Smooth muscle cell (in vitro differentiated cells): ENCODE data around the gene RBBP7. TPM values are rescaled to one million over a fixed set of nuclear protein-coding genes. Genes with fewer than 3 reads are reported as not detected.

ENCODE experiments used
- DNase-seq: peaks from one replicate; lab custom pipeline; 2025; ENCODE audit not compliant: unreplicated experiment; lab: John Stamatoyannopoulos, UW
- H2AFZ ChIP-seq: fragments of 200-600 bp; sonication (generic); 2 replicates; pipeline ENCODE4 v1.6.0; 2016; ENCODE audit warnings: antibody characterized with exemption, low read depth, mild to moderate bottlenecking
- H3F3A ChIP-seq: fragments of 200-600 bp; sonication (generic); 2 replicates; pipeline ENCODE4 v1.6.0; 2017; ENCODE audit warnings: antibody characterized with exemption, low read depth
- H3K27ac ChIP-seq: fragments of 200-600 bp; sonication (generic); 2 replicates; pipeline ENCODE4 v1.5.1; 2016; ENCODE audit warnings: low read depth, mild to moderate bottlenecking
- H3K27me3 ChIP-seq: fragments of 200-600 bp; sonication (generic); 2 replicates; pipeline ENCODE4 v1.6.1; 2016; ENCODE audit warnings: low read depth, mild to moderate bottlenecking
- H3K36me3 ChIP-seq: fragments of 200-600 bp; sonication (generic); 2 replicates; pipeline ENCODE4 v1.5.1; 2016; ENCODE audit warnings: low read depth
- H3K4me1 ChIP-seq: fragments of 200-600 bp; sonication (generic); 2 replicates; pipeline ENCODE4 v1.5.1; 2016; ENCODE audit warnings: low read depth
- H3K4me2 ChIP-seq: fragments of 200-600 bp; sonication (generic); 2 replicates; pipeline ENCODE4 v1.6.0; 2016; ENCODE audit warnings: mild to moderate bottlenecking
- H3K4me3 ChIP-seq: fragments of 200-600 bp; sonication (generic); 2 replicates; pipeline ENCODE4 v1.5.1; 2016; ENCODE audit warnings: mild to moderate bottlenecking
- H3K79me2 ChIP-seq: fragments of 200-600 bp; sonication (generic); 2 replicates; pipeline ENCODE4 v1.6.0; 2016; ENCODE audit warnings: low read depth, mild to moderate bottlenecking
- H3K9ac ChIP-seq: fragments of 200-600 bp; sonication (generic); 2 replicates; pipeline ENCODE4 v1.6.0; 2016; ENCODE audit warnings: low read depth
- H3K9me3 ChIP-seq: fragments of 200-600 bp; sonication (generic); replicated peaks from 2 replicates; pipeline ENCODE4 v1.5.1; 2016; ENCODE audit warnings: low read depth
- H4K20me1 ChIP-seq: fragments of 200-600 bp; sonication (generic); 2 replicates; pipeline ENCODE4 v1.6.0; 2016; ENCODE audit warnings: low read depth
- WGBS: methylation state at CpG from one replicate; pipeline ENCODE4 v1.1.7; 2016; ENCODE audit warnings: low lambda C conversion rate; 5-methylcytosine and 5-hydroxymethylcytosine counted together
- polyA plus RNA-seq: library from polyadenylated mRNA; unstranded; fragments of >200 nt; fragmentation: Nextera tagmentation; extraction: Ambion mirVana; gene quantifications from 2 replicates; pipeline ENCODE4 v1.2.1, GENCODE V29; 2016
- total RNA-seq: library from RNA; depleted of rRNA; stranded (reverse); fragments of >200 nt; gene quantifications from 2 replicates; pipeline ENCODE4 v1.2.3, GENCODE V29; 2014
- TF ChIP-seq, protein P1 (sequence below): fragments of 200-600 bp; sonication (generic); IDR thresholded peaks from 2 replicates; pipeline ENCODE4 v1.5.1; 2017; ENCODE audit warnings: borderline replicate concordance, mild to moderate bottlenecking, antibody characterized with exemption; ENCODE audit not compliant: insufficient read depth, poor library complexity, severe bottlenecking

Gene RBBP7
- total and polyA plus RNA-seq, 2 experiments from 2014 or later, result 116 to 147 TPM

DNA sequence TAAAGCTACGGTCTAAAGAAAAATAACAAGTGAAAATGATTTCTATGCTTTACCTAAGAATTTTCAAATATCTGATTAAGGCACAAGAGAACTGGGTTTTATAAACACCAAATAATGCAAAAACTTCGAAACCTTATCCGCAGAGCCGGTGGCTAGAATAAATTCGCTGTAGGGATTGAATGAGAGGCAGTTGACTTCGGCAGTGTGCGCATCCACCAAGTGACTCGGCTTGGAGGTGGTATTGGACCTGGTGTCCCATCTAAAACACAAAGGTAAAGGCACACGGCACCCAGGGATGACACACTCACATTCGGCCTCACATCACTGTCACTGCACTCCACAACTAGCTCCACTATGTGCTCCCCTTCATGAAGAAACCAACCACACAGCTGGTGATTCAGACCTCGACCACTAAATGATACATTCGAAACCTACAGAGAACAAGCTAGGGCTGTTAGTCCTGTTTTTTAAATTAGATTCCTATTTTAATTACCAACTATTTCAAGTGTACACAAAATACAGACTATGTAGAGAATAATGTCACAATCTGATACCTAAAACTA is 17.5 kb downstream of the RBBP7 start:
- Histone ChIP-seq H3K79me2 (peaks cover 46% of the 10 kb centered on the region), H3K9ac (no peak overlapping the region), H3K4me2 (no peak overlapping the region), H3K9me3 (peaks cover 4% of the 10 kb centered on the region), H3K4me1 (no peaks in the 10 kb centered on the region), H3K27me3 (no peaks in the 10 kb centered on the region), H3K27ac (peak overlapping the region; percentile 32), H3K4me3 (no peak overlapping the region), H4K20me1 (peaks cover 20% of the 10 kb centered on the region), H3K36me3 (peaks cover 10% of the 10 kb centered on the region), H2AFZ (no peak overlapping the region), H3F3A (peaks cover 6% of the 10 kb centered on the region)
- 93% methylated on average over 12 of the region's 12 CpGs for WGBS
- TF ChIP-seq, protein P1, sequence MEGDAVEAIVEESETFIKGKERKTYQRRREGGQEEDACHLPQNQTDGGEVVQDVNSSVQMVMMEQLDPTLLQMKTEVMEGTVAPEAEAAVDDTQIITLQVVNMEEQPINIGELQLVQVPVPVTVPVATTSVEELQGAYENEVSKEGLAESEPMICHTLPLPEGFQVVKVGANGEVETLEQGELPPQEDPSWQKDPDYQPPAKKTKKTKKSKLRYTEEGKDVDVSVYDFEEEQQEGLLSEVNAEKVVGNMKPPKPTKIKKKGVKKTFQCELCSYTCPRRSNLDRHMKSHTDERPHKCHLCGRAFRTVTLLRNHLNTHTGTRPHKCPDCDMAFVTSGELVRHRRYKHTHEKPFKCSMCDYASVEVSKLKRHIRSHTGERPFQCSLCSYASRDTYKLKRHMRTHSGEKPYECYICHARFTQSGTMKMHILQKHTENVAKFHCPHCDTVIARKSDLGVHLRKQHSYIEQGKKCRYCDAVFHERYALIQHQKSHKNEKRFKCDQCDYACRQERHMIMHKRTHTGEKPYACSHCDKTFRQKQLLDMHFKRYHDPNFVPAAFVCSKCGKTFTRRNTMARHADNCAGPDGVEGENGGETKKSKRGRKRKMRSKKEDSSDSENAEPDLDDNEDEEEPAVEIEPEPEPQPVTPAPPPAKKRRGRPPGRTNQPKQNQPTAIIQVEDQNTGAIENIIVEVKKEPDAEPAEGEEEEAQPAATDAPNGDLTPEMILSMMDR, result no peak
- no peak for DNase-seq

DNA sequence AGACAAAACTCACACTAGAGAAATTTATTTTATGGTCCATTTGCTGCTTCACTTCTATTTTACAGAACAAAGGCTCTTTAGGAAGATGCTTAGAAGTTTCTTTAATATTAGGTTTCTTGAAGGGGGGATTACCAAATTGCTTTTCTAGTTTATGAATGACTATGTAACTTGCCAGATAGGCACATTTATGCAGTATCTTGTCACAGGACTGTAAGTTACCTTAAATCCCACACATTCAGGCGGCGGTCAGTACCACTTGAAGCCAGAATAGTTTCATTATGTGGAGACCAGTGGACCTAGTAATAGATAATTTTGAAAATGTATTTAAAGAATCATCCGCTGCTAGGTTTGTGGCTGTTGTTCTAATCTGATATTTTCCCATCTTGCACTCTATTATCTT is 18.3 kb downstream of the RBBP7 start:
- Histone ChIP-seq H4K20me1 (peaks cover 20% of the 10 kb centered on the region), H3K9ac (no peak overlapping the region), H3K4me1 (no peaks in the 10 kb centered on the region), H3K4me3 (no peak overlapping the region), H3K27ac (no peak overlapping the region), H3K79me2 (peaks cover 37% of the 10 kb centered on the region), H3K4me2 (no peak overlapping the region), H3K36me3 (peaks cover 4% of the 10 kb centered on the region), H3K27me3 (no peaks in the 10 kb centered on the region), H3K9me3 (peaks cover under 1% of the 10 kb centered on the region), H2AFZ (no peak overlapping the region), H3F3A (no peaks in the 10 kb centered on the region)
- DNase-seq, result no peak
- TF ChIP-seq, protein P1, result no peak
- WGBS, result 97% methylated on average over 3 of the region's 3 CpGs

DNA sequence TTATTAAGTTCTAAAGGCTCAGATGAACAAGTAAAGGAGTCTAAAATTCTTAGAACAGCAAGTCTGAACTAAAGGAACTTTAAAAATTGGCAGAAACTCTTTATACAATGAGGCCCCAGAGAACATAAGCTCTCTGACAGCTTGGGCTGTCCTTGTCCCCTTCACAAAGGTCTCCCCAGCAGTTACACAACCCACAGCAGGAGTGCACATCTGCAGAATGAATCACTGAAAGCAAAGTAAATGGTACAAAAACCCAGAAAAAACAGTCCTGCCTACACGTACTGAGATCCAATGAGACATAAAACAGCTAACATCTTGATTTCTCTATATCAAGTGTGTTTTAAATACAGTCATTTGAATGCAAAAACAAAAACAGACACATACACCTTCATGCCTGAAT is 18.7 kb downstream of the RBBP7 start:
- 69% methylated on average over 1 of the region's 1 CpG for WGBS
- no peak overlapping the region for H3K4me2 ChIP-seq
- DNase-seq, result no peak
- H2AFZ ChIP-seq, result no peak overlapping the region
- H3K4me1 ChIP-seq, result no peaks in the 10 kb centered on the region
- peak overlapping the region; percentile 35 for H3K27ac ChIP-seq
- no peak overlapping the region for H3K9ac ChIP-seq
- H3K9me3 ChIP-seq, result no peaks in the 10 kb centered on the region
- peaks cover under 1% of the 10 kb centered on the region for H3K36me3 ChIP-seq
- TF ChIP-seq, protein P1, result no peak
- no peaks in the 10 kb centered on the region for H3K27me3 ChIP-seq
- no peaks in the 10 kb centered on the region for H3F3A ChIP-seq
- peaks cover 20% of the 10 kb centered on the region for H4K20me1 ChIP-seq
- peaks cover 33% of the 10 kb centered on the region for H3K79me2 ChIP-seq
- H3K4me3 ChIP-seq, result no peak overlapping the region

DNA sequence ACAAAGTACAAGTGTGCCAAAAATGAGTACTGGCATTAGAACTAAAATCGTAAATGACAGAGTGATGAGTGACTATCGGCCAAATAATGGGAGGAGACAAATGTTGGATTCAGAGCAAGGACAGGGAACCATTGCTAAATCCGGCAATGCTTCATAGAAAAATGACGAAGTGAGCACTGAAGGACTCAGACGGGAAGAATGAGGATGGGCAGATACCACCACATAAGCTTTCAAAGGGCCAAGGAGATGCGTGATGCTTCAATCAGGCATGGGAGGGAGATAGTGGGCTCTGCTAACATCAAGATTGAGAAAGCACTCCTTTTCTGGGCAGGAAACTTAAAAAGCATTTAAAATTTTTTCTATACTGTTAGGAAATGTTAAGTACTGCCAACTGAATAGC is 21.6 kb downstream of the RBBP7 start:
- Histone ChIP-seq H3K9me3 (no peaks in the 10 kb centered on the region), H3K4me1 (no peaks in the 10 kb centered on the region), H3K36me3 (peaks cover 16% of the 10 kb centered on the region), H3K4me3 (no peak overlapping the region), H2AFZ (no peak overlapping the region), H3K79me2 (peaks cover 7% of the 10 kb centered on the region), H3K4me2 (no peak overlapping the region), H3F3A (no peaks in the 10 kb centered on the region), H4K20me1 (peaks cover 1% of the 10 kb centered on the region), H3K27ac (no peak overlapping the region), H3K27me3 (no peaks in the 10 kb centered on the region), H3K9ac (no peak overlapping the region)
- WGBS, result 93% methylated on average over 6 of the region's 6 CpGs
- TF ChIP-seq, protein P1, result no peak
- DNase-seq, result no peak
